Kidney (tissue), 14 donors: ENCODE results near the gene ISX. TPM values are rescaled to one million over a fixed set of nuclear protein-coding genes. Genes with fewer than 3 reads are reported as not detected.

Experiments
- DNase-seq, 5 donors: peaks; one replicate each; pipeline ENCODE4 v3.0.0-alpha.2; 2013 to 2020
- FAIRE-seq: peaks from 2 replicates; lab custom pipeline; 2012; peaks lifted over from hg19 to GRCh38; lab: Jason Lieb, UNC
- H3K27ac ChIP-seq, 2 donors: one replicate each; pipeline ENCODE4 v1.7.0; 2013; ENCODE audit warnings: low read depth in 2 of 2, low read length in 2 of 2, inconsistent platforms in 1 of 2
- H3K27me3 ChIP-seq: one replicate; pipeline ENCODE4 v1.7.1; 2013; ENCODE audit warnings: low read length, inconsistent platforms; ENCODE audit not compliant: control insufficient read depth, insufficient read depth
- H3K36me3 ChIP-seq, 3 donors: one replicate each; pipeline versions ENCODE4 v1.7.0 to v1.7.1; 2013; ENCODE audit warnings: low read length in 3 of 3, control low read depth in 1 of 3, inconsistent platforms in 1 of 3; ENCODE audit not compliant: insufficient read depth in 3 of 3, control insufficient read depth in 2 of 3
- H3K4me1 ChIP-seq, 3 donors: one replicate each; pipeline versions ENCODE4 v1.7.0 to v1.7.1; 2013; ENCODE audit warnings: low read length in 3 of 3, inconsistent platforms in 1 of 3, low read depth in 1 of 3; ENCODE audit not compliant: control insufficient read depth in 2 of 3, insufficient read depth in 2 of 3
- H3K4me3 ChIP-seq, 3 donors: one replicate each; pipeline versions ENCODE4 v1.7.0 to v1.8.1; 2013; ENCODE audit warnings: low read length in 3 of 3, control low read depth in 1 of 3, inconsistent platforms in 1 of 3
- H3K9ac ChIP-seq, 3 donors: one replicate each; pipeline versions ENCODE4 v1.7.0 to v1.7.1; 2013; ENCODE audit warnings: low read length in 3 of 3, control low read depth in 1 of 3, inconsistent platforms in 1 of 3
- H3K9me3 ChIP-seq, 3 donors: one replicate each; pipeline versions ENCODE4 v1.7.0 to v1.7.1; 2013; ENCODE audit warnings: low read length in 3 of 3, control low read depth in 1 of 3, inconsistent platforms in 1 of 3; ENCODE audit not compliant: control insufficient read depth in 2 of 3, insufficient read depth in 1 of 3
- CTCF ChIP-seq: IDR thresholded peaks from 3 replicates; pipeline ENCODE4 v1.5.1; 2012; ENCODE audit warnings: mild to moderate bottlenecking, moderate library complexity, borderline replicate concordance; ENCODE audit not compliant: insufficient read depth; ENCODE audit errors: extremely low read depth
- intact Hi-C: fragments of 100-400 bp; cut with DNase I; formaldehyde crosslinking; loops from one replicate; pipeline ENCODE4 v1.11.1; 2022
- polyA plus RNA-seq: library from polyadenylated mRNA; stranded (reverse); fragments of 350-450 nt; fragmentation: Illumina TruSeq; extraction: RNeasy Lipid Tissue Mini Kit (QIAGEN cat#74804); gene quantifications from one replicate; pipeline ENCODE4 v1.2.3, GENCODE V29; 2014; ENCODE audit warnings: low read depth, low replicate concordance; ENCODE audit not compliant: insufficient read depth
- total RNA-seq: library from RNA; stranded (reverse); fragmentation: NEBNext Ultra II Directional; extraction: Animal tissue kit (Norgen Biotek cat#: 25700); gene quantifications from one replicate; pipeline ENCODE4 v1.2.1, GENCODE V29; 2021
- donor health status: control.
- donor health status: control.
- donor health status: control.
- donor health status: control.
- donor health status: control.
- donor health status: DM: yes; HTN: yes; CAD: no.
- donor health status: Normal renal cell carcinoma (clear cell type).

ISX gene
- total and polyA plus RNA-seq, 2 donors from 2014 or later, result not detected

GRCh38 chr22:35070451-35071093 lies 4.6 kb downstream of the ISX start:
- no peak for TF ChIP-seq CTCF
- no peak for FAIRE-seq

GRCh38 chr22:35071784-35072183 lies 5.8 kb downstream of the ISX start:
- no peaks in the 10 kb centered on the region for H3K27me3 ChIP-seq
- H3K4me3 ChIP-seq, result no peak overlapping the region
- intact Hi-C loops, result no loop called here
- no peaks in the 10 kb centered on the region for H3K36me3 ChIP-seq
- no peaks in the 10 kb centered on the region for H3K4me1 ChIP-seq
- FAIRE-seq, result no peak
- no peak for TF ChIP-seq CTCF
- no peaks in the 10 kb centered on the region for H3K9me3 ChIP-seq
- no peak overlapping the region for H3K27ac ChIP-seq
- H3K9ac ChIP-seq, result no peak overlapping the region
- DNase-seq, result no peak

More at GRCh38 chr22:35070451-35071093, 4.6 kb downstream of the ISX start:
- H3K4me1 ChIP-seq, result no peaks in the 10 kb centered on the region
- no peaks in the 10 kb centered on the region for H3K9me3 ChIP-seq
- no peak overlapping the region for H3K27ac ChIP-seq
- no peak for DNase-seq
- no peaks in the 10 kb centered on the region for H3K36me3 ChIP-seq
- intact Hi-C loops, result no loop called here
- no peak overlapping the region for H3K4me3 ChIP-seq
- no peaks in the 10 kb centered on the region for H3K27me3 ChIP-seq
- no peak overlapping the region for H3K9ac ChIP-seq

GRCh38 chr22:35072925-35073324 lies 7.0 kb downstream of the ISX start:
- H3K36me3 ChIP-seq, result no peaks in the 10 kb centered on the region
- no peak overlapping the region for H3K9ac ChIP-seq
- H3K9me3 ChIP-seq, result no peaks in the 10 kb centered on the region
- no peaks in the 10 kb centered on the region for H3K27me3 ChIP-seq
- no peaks in the 10 kb centered on the region for H3K4me1 ChIP-seq
- intact Hi-C loops, result no loop called here
- H3K4me3 ChIP-seq, result no peak overlapping the region
- FAIRE-seq (no peak), DNase-seq (no peak)
- TF ChIP-seq CTCF, result no peak
- H3K27ac ChIP-seq, result no peak overlapping the region

- no peak for FAIRE-seq
These were observed 8.6 kb downstream of the ISX start for GRCh38 chr22:35074583-35074982.

More at GRCh38 chr22:35074583-35074982, 8.6 kb downstream of the ISX start:
- Histone ChIP-seq H3K36me3 (no peaks in the 10 kb centered on the region), H3K9ac (no peak overlapping the region), H3K27me3 (no peaks in the 10 kb centered on the region), H3K27ac (no peak overlapping the region), H3K4me3 (no peak overlapping the region), H3K9me3 (no peaks in the 10 kb centered on the region), H3K4me1 (no peaks in the 10 kb centered on the region)
- intact Hi-C loops, result no loop called here
- no peak for TF ChIP-seq CTCF
- no peak for DNase-seq
